Endothelial cell of umbilical vein (primary cell): ENCODE results near the gene SNX9. TPM values are rescaled to one million over a fixed set of nuclear protein-coding genes. Genes with fewer than 3 reads are reported as not detected.

Experiments
- BruUV-seq: library from RNA; stranded (reverse); fragments of 400-500 nt; replicated peaks from 2 replicates; lab custom pipeline; 2021; lab: Mats Ljungman, UMichigan
- CTCF ChIA-PET: fragments of 300-600, 350-600 bp; sonication (Branson Sonifier 250); formaldehyde crosslinking; loops from one replicate; lab custom pipeline; 2021; ENCODE audit warnings: antibody characterized with exemption, inconsistent platforms; lab: Charles Lee
- POLR2A ChIA-PET: fragments of 300-600, 350-600 bp; sonication (Branson Sonifier 250); formaldehyde crosslinking; loops from one replicate; lab custom pipeline; 2021; ENCODE audit warnings: antibody characterized with exemption, inconsistent platforms; lab: Charles Lee
- DNase-seq: peaks from one replicate; pipeline ENCODE4 v3.0.0-alpha.2; 2011; ENCODE audit warnings: low read depth, low spot score
- FAIRE-seq: peaks from 2 replicates; lab custom pipeline; 2011; peaks lifted over from hg19 to GRCh38; lab: Jason Lieb, UNC
- H2AFZ ChIP-seq: 2 replicates; pipeline ENCODE4 v1.6.0; 2012; ENCODE audit warnings: low read depth, low read length, control low read depth, inconsistent platforms
- H3K27ac ChIP-seq: 2 replicates; pipeline ENCODE4 v1.5.1; 2011; ENCODE audit warnings: low read depth, mild to moderate bottlenecking, control low read depth, low read length, moderate library complexity; ENCODE audit not compliant: insufficient read depth
- H3K27me3 ChIP-seq, 2 experiments: 2 replicates each; pipeline versions ENCODE4 v1.6.0 to v1.6.1; 2011; ENCODE audit warnings: low read length in 2 of 2, mixed read lengths in 1 of 2; ENCODE audit not compliant: control insufficient read depth in 2 of 2, insufficient read depth in 2 of 2
- H3K36me3 ChIP-seq, 2 experiments: 2 replicates in 1 of 2; 3 replicates in 1 of 2; pipeline ENCODE4 v1.5.1; 2011; ENCODE audit warnings: low read length in 2 of 2, mild to moderate bottlenecking in 1 of 2, moderate library complexity in 1 of 2; ENCODE audit not compliant: control insufficient read depth in 2 of 2, insufficient read depth in 2 of 2; ENCODE audit errors: extremely low read depth in 1 of 2
- H3K4me1 ChIP-seq: 3 replicates; pipeline ENCODE4 v1.5.1; 2011; ENCODE audit warnings: mild to moderate bottlenecking, low read length; ENCODE audit not compliant: control insufficient read depth, insufficient read depth; ENCODE audit errors: extremely low read depth
- H3K4me2 ChIP-seq: 2 replicates; pipeline ENCODE4 v1.6.1; 2011; ENCODE audit warnings: low read length, control low read depth, mixed read lengths; ENCODE audit not compliant: insufficient read depth
- H3K4me3 ChIP-seq, 3 experiments: fragments of 200-600 bp in 1 of 3; sonication (generic), shearing (Covaris generic) in 1 of 3; replicated peaks in 1 of 3; 2 replicates each; pipeline ENCODE4 v1.5.1; 2011 to 2016; ENCODE audit warnings: control low read depth in 3 of 3, low read length in 3 of 3, mild to moderate bottlenecking in 2 of 3, inconsistent platforms in 1 of 3, low read depth in 1 of 3, moderate library complexity in 1 of 3; ENCODE audit not compliant: insufficient read depth in 1 of 3
- H3K79me2 ChIP-seq: 2 replicates; pipeline ENCODE4 v1.6.0; 2012; ENCODE audit warnings: low read length, inconsistent platforms; ENCODE audit not compliant: control insufficient read depth, insufficient read depth
- H3K9ac ChIP-seq: replicated peaks from 2 replicates; pipeline ENCODE3; 2011; ENCODE audit warnings: low read length, control low read depth; ENCODE audit not compliant: insufficient read depth; ENCODE audit errors: extremely low read depth
- H3K9me1 ChIP-seq: replicated peaks from 3 replicates; pipeline ENCODE4 v1.6.0; 2011; ENCODE audit warnings: mild to moderate bottlenecking, low read length; ENCODE audit not compliant: control insufficient read depth, insufficient read depth; ENCODE audit errors: extremely low read depth
- H3K9me3 ChIP-seq: replicated peaks from 2 replicates; pipeline ENCODE4 v1.5.1; 2012; ENCODE audit warnings: low read length, inconsistent platforms; ENCODE audit not compliant: control insufficient read depth, insufficient read depth
- H4K20me1 ChIP-seq: replicated peaks from 2 replicates; pipeline ENCODE3; 2011; ENCODE audit warnings: mild to moderate bottlenecking, low read length; ENCODE audit not compliant: control insufficient read depth, insufficient read depth; ENCODE audit errors: extremely low read depth
- CTCF ChIP-seq, 2 donors: IDR thresholded peaks; 1 replicate in 1 of 2; 2 replicates in 1 of 2; pipeline ENCODE4 v1.5.1; 2011; ENCODE audit warnings: low read length in 2 of 2, mild to moderate bottlenecking in 2 of 2, moderate library complexity in 2 of 2, control low read depth in 1 of 2, inconsistent platforms in 1 of 2, low read depth in 1 of 2; ENCODE audit not compliant: insufficient read depth in 1 of 2; ENCODE audit errors: extremely low read depth in 1 of 2
- EZH2 ChIP-seq: IDR thresholded peaks from 2 replicates; pipeline ENCODE4 v1.6.1; 2012; ENCODE audit warnings: borderline replicate concordance, low read depth, mild to moderate bottlenecking, moderate library complexity, low read length, inconsistent platforms; ENCODE audit not compliant: severe bottlenecking
- FOS ChIP-seq: IDR thresholded peaks from 2 replicates; pipeline ENCODE4 v1.6.1; 2011; ENCODE audit warnings: mild to moderate bottlenecking, low read length, moderate library complexity, borderline replicate concordance; ENCODE audit not compliant: insufficient read depth
- GATA2 ChIP-seq: IDR thresholded peaks from 2 replicates; pipeline ENCODE4 v1.7.0; 2011; ENCODE audit warnings: low read depth, mild to moderate bottlenecking, moderate library complexity, mixed read lengths, low read length; ENCODE audit not compliant: insufficient read length, insufficient read depth
- JUN ChIP-seq: IDR thresholded peaks from 2 replicates; pipeline ENCODE4 v1.6.1; 2011; ENCODE audit warnings: borderline replicate concordance, low read depth; ENCODE audit not compliant: insufficient read length, insufficient read depth
- MAX ChIP-seq: IDR thresholded peaks from 2 replicates; pipeline ENCODE4 v1.6.1; 2011; ENCODE audit not compliant: insufficient read depth, insufficient read length
- MYC ChIP-seq: IDR thresholded peaks from one replicate; pipeline ENCODE4 v1.6.1; 2011; ENCODE audit warnings: mild to moderate bottlenecking, low read depth, low read length
- POLR2A ChIP-seq: IDR thresholded peaks from 2 replicates; pipeline ENCODE4 v1.6.1; 2012; ENCODE audit warnings: low read depth, mild to moderate bottlenecking, control low read depth, low read length
- POLR2AphosphoS5 ChIP-seq: IDR thresholded peaks from 2 replicates; pipeline ENCODE4 v1.6.1; 2012; ENCODE audit warnings: low read depth, mild to moderate bottlenecking, control low read depth, low read length, moderate library complexity; ENCODE audit not compliant: insufficient read depth
- dilution Hi-C: fragments of 300-500 bp; cut with MboI; formaldehyde crosslinking; loops from one replicate; pipeline ENCODE4 v1.15.0; 2019; ENCODE audit warnings: low sequenced_read_pairs; ENCODE audit not compliant: extremely low pct_ligation_motif_present
- intact Hi-C: fragments of 100-400 bp; cut with micrococcal nuclease; formaldehyde crosslinking; loops from one replicate; pipeline ENCODE4 v1.10.0; 2022
- polyA plus RNA-seq, 4 experiments: library from polyadenylated mRNA; depleted of rRNA in 3 of 4; stranded (reverse) in 3 of 4; unstranded in 1 of 4; fragments of >200 nt; gene quantifications; 2 replicates each; pipeline versions ENCODE4 v1.2.1 to v1.2.3, GENCODE V29; 2011 to 2012; ENCODE audit warnings: missing spikeins in 1 of 4
- total RNA-seq: library from RNA; stranded (reverse); gene quantifications from 2 replicates; pipeline ENCODE4 v1.2.3, GENCODE V29; 2021

Gene SNX9
- total and polyA plus RNA-seq, 2 donors (not counting 3 experiments of a cell fraction or from before 2014, with no cell fraction given), result 27.5 to 54.5 TPM

- Histone ChIP-seq H3K4me1 (peaks cover 5% of the 10 kb centered on the region), H3K9me1 (no peaks in the 10 kb centered on the region), H3K36me3 (peaks cover 23 to 38% of the 10 kb centered on the region in 2 experiments), H3K27me3 (no peaks in the 10 kb centered on the region), H4K20me1 (no peaks in the 10 kb centered on the region), H3K4me3 (no peak overlapping the region), H3K9ac (no peak overlapping the region), H2AFZ (no peak overlapping the region), H3K4me2 (no peak overlapping the region), H3K27ac (no peak overlapping the region), H3K79me2 (no peaks in the 10 kb centered on the region), H3K9me3 (no peaks in the 10 kb centered on the region)
- POLR2A ChIA-PET, result interaction anchor here (0.6 kb wide), 1 partner anchor 144 kb away, joined by 3 read pairs; no protein-coding TSS in a partner anchor
- intact Hi-C loops (no loop called here), dilution Hi-C loops (no loop called here)
- CTCF ChIA-PET, result no interaction called here
- no peak for TF ChIP-seq EZH2
- TF ChIP-seq MYC, result no peak
- no peak for TF ChIP-seq JUN
- no peak for TF ChIP-seq MAX
- no peak for TF ChIP-seq POLR2A
- TF ChIP-seq CTCF (IDR thresholded peaks at IDR 0.05; ENCODE audit: extremely low read depth in 1 of 2, insufficient read depth in 1 of 2, low read depth in 1 of 2, low read length in 2 of 2), result no peak
- no peak for TF ChIP-seq POLR2AphosphoS5
- no peak for TF ChIP-seq GATA2
- TF ChIP-seq FOS, result no peak
- BruUV-seq, result no TSS peak
- FAIRE-seq (no peak), DNase-seq (no peak)
Observed at GRCh38 chr6:157929765-157930319, 106.8 kb downstream of the SNX9 start.
